OCI-LY3 (cell line): ENCODE measurements around the gene GNGT1.

Experiments
- EZH2phosphoT487 ChIP-seq: fragments of 200-600 bp; shearing (Covaris generic); IDR thresholded peaks from 2 replicates; pipeline ENCODE4 v1.6.1; 2018; ENCODE audit warnings: antibody characterized with exemption, mixed run types, low read depth
- TF ChIP-seq, protein P1 (sequence below): fragments of 200-600, 300-600 bp; sonication (generic); IDR thresholded peaks from 2 replicates; pipeline ENCODE4 v1.5.1; 2014; ENCODE audit warnings: antibody characterized with exemption, low read length, low read depth

DNA sequence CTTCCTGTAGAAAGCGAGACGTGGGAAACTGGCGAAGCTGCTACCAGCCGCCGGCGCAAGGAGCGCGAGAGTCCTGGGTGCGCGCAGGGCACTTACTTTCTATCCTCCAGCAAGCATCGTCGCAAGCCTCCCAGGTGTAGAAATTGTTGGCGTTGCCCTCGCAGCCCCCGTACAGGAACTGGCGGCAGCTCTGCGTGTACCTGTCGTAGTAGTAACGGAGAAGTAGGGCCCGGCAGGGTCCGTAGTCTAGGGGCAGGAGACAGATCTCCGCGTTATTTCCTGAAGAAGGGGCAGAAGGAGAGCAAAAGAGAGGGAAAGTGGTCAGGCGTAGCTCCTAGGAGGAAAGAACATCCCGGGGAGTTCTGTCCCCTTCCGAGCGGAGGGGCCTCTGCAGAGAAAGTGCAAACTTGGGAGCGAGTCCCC lies 16.3 kb upstream of the GNGT1 start:
- TF ChIP-seq, protein P1, sequence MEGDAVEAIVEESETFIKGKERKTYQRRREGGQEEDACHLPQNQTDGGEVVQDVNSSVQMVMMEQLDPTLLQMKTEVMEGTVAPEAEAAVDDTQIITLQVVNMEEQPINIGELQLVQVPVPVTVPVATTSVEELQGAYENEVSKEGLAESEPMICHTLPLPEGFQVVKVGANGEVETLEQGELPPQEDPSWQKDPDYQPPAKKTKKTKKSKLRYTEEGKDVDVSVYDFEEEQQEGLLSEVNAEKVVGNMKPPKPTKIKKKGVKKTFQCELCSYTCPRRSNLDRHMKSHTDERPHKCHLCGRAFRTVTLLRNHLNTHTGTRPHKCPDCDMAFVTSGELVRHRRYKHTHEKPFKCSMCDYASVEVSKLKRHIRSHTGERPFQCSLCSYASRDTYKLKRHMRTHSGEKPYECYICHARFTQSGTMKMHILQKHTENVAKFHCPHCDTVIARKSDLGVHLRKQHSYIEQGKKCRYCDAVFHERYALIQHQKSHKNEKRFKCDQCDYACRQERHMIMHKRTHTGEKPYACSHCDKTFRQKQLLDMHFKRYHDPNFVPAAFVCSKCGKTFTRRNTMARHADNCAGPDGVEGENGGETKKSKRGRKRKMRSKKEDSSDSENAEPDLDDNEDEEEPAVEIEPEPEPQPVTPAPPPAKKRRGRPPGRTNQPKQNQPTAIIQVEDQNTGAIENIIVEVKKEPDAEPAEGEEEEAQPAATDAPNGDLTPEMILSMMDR, result no peak
- no peak for TF ChIP-seq EZH2phosphoT487
